Measurements from ENCODE around the gene ABHD2. TPM values are rescaled to one million over a fixed set of nuclear protein-coding genes. Genes with fewer than 3 reads are reported as not detected.

The ABHD2 gene
- total RNA-seq, 1 donor from 2014 or later = 50.5 TPM

DNA sequence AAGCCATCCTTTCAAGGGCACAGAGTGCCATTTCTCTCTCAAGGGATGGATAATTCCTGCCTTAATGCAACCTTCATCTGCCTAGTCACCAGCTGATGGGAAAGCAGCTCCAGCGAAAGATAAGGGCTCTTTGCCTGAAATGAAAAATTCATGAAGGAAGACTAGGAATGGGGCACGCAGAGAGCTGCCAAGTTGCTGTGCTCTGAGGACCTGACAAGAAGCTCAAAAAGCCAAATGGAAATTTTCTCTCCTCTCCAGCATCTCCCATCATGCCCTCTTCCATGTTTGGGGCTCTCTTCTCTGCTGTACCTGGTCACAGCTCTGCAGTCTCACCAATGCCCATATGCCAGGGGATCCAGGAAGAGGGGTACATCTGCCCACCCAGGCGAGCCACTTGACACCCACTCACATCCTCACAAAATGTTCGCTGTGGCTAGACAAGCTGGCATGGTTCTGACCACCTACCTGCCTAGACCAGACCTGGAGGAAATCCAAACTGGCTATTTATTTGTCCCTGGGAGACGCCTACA lies 29.3 kb upstream of the ABHD2 start:
- TF ChIP-seq, protein P1, sequence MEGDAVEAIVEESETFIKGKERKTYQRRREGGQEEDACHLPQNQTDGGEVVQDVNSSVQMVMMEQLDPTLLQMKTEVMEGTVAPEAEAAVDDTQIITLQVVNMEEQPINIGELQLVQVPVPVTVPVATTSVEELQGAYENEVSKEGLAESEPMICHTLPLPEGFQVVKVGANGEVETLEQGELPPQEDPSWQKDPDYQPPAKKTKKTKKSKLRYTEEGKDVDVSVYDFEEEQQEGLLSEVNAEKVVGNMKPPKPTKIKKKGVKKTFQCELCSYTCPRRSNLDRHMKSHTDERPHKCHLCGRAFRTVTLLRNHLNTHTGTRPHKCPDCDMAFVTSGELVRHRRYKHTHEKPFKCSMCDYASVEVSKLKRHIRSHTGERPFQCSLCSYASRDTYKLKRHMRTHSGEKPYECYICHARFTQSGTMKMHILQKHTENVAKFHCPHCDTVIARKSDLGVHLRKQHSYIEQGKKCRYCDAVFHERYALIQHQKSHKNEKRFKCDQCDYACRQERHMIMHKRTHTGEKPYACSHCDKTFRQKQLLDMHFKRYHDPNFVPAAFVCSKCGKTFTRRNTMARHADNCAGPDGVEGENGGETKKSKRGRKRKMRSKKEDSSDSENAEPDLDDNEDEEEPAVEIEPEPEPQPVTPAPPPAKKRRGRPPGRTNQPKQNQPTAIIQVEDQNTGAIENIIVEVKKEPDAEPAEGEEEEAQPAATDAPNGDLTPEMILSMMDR (IDR thresholded peaks at IDR 0.05) = no peak
- no peaks in the 10 kb centered on the region for H3K9me3 Mint-ChIP-seq (ENCODE audit: low read depth)
- H3K4me3 Mint-ChIP-seq (ENCODE audit: unreplicated experiment) = no peak overlapping the region
- H3K36me3 Mint-ChIP-seq (ENCODE audit: low read depth) = no peaks in the 10 kb centered on the region
- H3K27ac Mint-ChIP-seq (ENCODE audit: unreplicated experiment) = no peak overlapping the region
- peaks cover 7% of the 10 kb centered on the region for H3K4me1 Mint-ChIP-seq (ENCODE audit: low read depth)
- DNase-seq (ENCODE audit: low spot score) = no peak
- no peaks in the 10 kb centered on the region for H3K27me3 Mint-ChIP-seq (ENCODE audit: low read depth)

DNA sequence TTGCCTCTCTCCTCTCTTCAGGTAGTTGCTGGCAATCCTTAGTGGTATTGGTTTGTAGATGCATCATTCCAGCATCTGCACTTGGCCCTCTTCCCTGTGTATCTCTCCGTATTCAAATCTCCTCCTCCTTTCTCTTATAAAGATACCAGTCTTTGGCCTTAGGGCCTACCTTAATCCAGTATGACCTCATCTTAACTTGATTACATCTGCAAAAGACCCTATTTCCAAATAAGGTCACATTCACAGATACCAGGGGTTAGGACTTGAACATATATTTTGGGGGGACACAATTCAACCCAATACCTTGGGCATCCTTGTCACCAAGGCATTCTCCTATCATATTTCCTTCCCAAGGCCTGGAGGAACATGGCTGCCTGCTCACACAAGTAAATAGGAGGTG lies 22.0 kb upstream of the ABHD2 start:
- Mint-ChIP-seq H3K27ac (ENCODE audit: unreplicated experiment) (no peak overlapping the region), H3K27me3 (ENCODE audit: low read depth) (no peaks in the 10 kb centered on the region), H3K36me3 (ENCODE audit: low read depth) (peaks cover 17% of the 10 kb centered on the region), H3K4me3 (ENCODE audit: unreplicated experiment) (no peak overlapping the region), H3K9me3 (ENCODE audit: low read depth) (peaks cover 37% of the 10 kb centered on the region), H3K4me1 (ENCODE audit: low read depth) (peaks cover 3% of the 10 kb centered on the region)
- TF ChIP-seq, protein P1 (IDR thresholded peaks at IDR 0.05) = no peak
- no peak for DNase-seq (ENCODE audit: low spot score)

DNA sequence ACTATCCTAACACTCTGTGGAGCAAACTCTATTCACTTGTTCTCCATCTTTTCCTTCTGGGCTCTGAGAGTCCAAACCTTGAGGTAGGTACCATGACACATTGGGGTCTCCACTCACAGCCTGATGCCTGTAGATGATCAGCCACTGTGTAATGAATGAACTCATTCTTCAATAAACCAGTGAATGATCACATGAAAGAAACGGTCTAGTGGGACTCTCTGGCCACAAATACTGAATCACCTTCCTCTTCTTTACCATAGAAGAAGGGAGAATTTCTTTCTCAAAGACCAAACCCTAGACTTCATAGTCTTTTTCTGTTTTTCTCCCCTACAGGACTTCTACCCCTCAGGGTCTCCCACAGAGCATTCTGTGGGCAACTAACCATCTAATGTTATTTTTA lies 20.5 kb upstream of the ABHD2 start:
- peak overlapping the region; percentile 77 for H3K27ac Mint-ChIP-seq (ENCODE audit: unreplicated experiment)
- TF ChIP-seq, protein P1 (IDR thresholded peaks at IDR 0.05) = no peak
- H3K36me3 Mint-ChIP-seq (ENCODE audit: low read depth) = peaks cover 17% of the 10 kb centered on the region
- H3K4me3 Mint-ChIP-seq (ENCODE audit: unreplicated experiment) = no peak overlapping the region
- peaks cover 3% of the 10 kb centered on the region for H3K4me1 Mint-ChIP-seq (ENCODE audit: low read depth)
- peaks cover 37% of the 10 kb centered on the region for H3K9me3 Mint-ChIP-seq (ENCODE audit: low read depth)
- no peaks in the 10 kb centered on the region for H3K27me3 Mint-ChIP-seq (ENCODE audit: low read depth)
- DNase-seq (ENCODE audit: low spot score) = no peak

DNA sequence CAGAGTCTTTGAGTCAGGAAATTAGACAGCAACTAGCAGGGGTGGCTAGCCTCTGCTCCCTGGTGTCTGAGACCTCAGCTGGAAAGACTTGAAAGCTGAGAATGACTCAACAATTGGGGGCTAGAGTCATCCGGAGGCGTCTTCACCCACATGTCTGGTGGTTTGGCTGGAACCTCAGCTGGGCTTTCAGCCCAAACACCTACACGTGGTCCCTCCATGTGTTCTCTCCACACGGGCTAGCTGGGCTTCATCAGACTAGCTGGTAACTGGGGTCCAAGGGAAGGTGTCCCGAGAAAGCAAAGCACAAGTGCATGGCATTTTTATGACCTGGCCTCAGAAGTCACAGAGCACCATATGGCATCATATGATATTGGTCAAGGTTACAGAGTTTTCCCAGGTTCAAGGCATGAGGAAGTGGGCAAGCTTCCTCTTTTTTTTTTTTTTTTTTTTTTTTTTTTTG lies 19.9 kb upstream of the ABHD2 start:
- Mint-ChIP-seq H3K36me3 (ENCODE audit: low read depth) (peaks cover 17% of the 10 kb centered on the region), H3K27me3 (ENCODE audit: low read depth) (no peaks in the 10 kb centered on the region), H3K4me3 (ENCODE audit: unreplicated experiment) (no peak overlapping the region), H3K27ac (ENCODE audit: unreplicated experiment) (no peak overlapping the region), H3K9me3 (ENCODE audit: low read depth) (peaks cover 37% of the 10 kb centered on the region), H3K4me1 (ENCODE audit: low read depth) (peaks cover 3% of the 10 kb centered on the region)
- no peak for DNase-seq (ENCODE audit: low spot score)
- TF ChIP-seq, protein P1 (IDR thresholded peaks at IDR 0.05) = no peak

DNA sequence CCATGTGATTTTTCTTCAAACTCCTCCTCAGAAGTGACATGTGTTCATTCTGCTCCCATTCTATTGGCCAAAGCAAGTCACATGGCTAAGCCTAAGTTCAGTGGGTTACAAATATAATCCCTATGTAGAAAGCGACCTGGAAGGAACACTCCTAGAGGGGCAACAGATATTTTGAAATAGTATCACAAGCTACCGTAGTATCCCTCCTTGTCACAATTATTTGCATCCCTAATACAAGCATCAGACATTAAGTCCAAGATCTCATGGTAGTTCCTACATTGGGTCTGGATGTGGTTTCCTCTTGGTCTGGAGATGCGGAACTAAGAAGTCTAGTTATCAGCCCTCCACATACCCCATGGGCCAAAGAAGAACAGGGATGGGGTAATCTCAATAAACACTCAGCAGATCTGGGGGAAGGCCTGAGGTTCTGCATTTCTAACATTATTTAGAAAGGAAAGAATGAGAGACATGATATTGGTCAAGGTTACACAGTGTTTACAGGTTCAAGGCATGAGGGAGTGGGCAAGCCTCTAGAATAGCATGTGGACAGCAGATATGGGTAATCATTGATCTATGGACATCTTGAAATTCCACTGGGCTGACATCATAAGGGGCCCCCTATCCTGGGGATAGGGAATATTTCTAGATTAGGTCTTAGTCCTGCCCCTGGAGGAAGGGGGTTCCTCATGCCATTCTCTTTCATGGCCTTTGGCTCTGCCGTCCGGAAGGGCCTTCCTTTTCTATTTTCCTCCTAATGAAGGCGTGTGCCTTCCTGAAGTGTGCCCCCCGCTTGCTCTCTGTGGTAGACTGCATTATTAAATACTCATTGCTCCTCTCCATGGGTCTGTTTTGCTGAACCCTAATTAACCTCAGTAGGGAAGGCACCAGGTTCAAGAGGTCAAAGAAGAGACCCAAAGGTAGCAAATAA lies 17.8 kb upstream of the ABHD2 start:
- DNase-seq (ENCODE audit: low spot score) = no peak
- Mint-ChIP-seq H3K36me3 (ENCODE audit: low read depth) (peaks cover 13% of the 10 kb centered on the region), H3K27ac (ENCODE audit: unreplicated experiment) (no peak overlapping the region), H3K27me3 (ENCODE audit: low read depth) (no peaks in the 10 kb centered on the region), H3K4me3 (ENCODE audit: unreplicated experiment) (no peak overlapping the region), H3K4me1 (ENCODE audit: low read depth) (peaks cover 3% of the 10 kb centered on the region), H3K9me3 (ENCODE audit: low read depth) (peaks cover 32% of the 10 kb centered on the region)
- TF ChIP-seq, protein P1 (IDR thresholded peaks at IDR 0.05) = no peak

All from chondrocyte (in vitro differentiated cells).